Stimulated activated naive CD8-positive, alpha-beta T cell treated with anti-CD3 and anti-CD28 coated beads, Interleukin-15, Interleukin-2, amounts not matched to agents 100 U/mL and 50 U/mL, for 24 hours (primary cell): ENCODE results near the gene CMSS1.

Experiments
- ATAC-seq: fragments of 150-1000 bp; cut with Tn5 transposase; one replicate; pipeline ENCODE4 v1.10.0; 2021
- DNase-seq: peaks from one replicate; pipeline ENCODE4 v3.0.0; 2021

CMSS1 gene

DNA sequence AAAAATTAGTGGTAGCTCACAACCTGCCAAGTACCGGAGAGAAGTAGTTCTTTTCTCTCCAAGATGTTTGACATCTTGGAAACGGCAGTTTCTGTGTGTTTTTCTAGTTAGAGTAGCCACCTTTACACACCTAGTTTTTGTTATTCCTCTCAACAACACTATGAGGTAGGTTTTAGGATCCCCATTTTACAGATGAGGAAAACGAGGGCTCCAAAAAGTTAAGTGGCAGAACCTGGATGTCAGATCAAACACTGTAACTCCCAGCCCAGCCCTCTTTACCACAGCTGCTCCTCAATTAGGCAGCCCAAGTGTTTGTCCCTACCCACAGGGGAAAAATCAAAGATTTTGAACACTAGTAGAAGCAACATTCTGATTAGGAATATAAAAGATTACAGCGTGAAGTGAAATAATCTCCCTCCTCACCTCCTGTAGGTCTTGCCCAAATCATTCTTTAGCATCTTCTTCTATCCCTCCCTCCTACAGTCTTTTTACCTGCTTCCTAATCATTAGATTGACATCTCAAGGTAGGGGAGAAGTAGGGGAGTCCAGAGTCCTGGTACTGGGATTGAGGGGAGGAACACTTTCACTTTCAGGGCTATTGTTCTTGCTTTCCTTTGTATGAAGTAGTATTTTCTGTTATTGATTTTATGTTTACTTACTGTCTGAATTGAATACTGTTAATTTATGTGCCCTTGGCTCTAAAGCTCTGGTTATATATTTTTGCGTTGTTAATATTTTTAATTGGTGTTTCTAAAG, 142.6 kb downstream of the CMSS1 start:
- ATAC-seq = no peak

DNA sequence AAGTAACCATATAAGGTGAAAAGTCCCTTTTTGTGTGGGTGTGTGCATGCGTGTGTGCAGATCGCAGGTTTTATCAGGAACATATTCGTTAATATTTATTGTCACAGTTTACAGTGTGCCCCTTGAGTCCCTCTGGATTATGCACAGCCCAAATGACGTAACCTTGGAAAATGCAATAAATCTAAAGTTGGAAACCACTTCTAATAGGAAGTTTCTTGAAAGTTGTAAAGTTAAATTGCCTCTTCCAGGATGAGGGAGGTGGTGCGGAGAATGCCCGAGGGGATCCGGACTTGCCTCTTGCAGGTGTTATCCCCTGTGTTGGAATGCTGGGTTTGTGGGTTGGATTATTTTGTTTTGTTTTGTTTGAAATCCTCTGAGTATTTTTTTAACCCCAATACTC, 143.3 kb downstream of the CMSS1 start:
- DNase-seq = no peak
- ATAC-seq = no peak

More for the DNA sequence above, 142.6 kb downstream of the CMSS1 start:
- no peak for DNase-seq

DNA sequence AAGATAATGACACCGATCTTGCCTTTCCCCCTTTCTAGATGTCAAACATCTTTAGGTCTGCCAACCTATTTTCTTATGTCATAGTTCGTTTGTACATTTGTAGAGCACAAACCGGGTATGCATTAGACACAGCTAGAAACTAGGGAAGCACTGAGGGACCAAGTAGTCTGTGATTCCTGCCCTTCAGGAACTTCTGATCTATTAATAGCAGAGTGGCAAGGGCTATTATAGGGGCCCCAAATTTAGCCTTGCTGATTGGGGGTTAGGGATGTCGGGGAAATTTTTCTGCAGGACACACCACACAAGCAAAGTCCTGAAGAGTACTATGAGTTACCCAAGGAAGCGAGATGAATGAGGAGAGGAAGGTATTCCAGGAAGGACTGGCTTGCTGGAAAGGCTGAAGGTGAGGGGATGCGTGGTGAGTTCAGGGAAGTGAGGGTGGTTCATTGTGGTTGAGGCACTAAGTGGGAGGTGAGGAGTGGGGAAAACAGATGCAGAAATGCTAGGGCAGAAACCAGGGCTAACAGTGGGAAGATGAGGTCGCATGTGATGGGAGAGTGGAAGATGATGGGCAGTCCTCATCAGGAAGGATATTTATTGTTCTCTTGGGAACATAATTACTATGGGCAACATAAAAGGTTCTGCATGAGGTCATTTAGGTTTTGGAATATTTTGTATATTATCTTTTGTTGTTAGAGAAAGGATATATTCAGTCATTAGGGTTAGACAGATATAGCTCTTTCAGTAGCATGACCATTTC, 144.3 kb downstream of the CMSS1 start:
- no peak for ATAC-seq
- DNase-seq = no peak

DNA sequence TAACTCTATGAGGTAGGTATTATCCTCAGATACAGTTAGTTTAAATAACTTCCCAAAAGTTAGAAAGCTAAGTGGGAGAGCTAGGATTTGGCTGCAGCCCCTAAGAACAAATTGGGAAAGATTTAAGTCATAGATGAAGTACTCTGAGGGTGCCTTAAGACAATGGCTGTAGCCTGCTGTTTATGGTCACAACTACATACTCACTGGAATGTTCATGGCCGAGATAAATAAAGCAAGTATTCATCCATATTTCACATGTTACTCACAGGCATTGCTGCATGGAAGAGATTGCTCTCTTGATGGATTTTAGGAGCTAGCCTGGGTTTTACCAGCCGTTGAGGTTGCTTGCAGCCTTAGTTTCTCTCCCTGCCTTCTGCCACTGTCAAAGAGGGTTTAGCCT, 145.0 kb downstream of the CMSS1 start:
- DNase-seq (no peak), ATAC-seq (no peak)

DNA sequence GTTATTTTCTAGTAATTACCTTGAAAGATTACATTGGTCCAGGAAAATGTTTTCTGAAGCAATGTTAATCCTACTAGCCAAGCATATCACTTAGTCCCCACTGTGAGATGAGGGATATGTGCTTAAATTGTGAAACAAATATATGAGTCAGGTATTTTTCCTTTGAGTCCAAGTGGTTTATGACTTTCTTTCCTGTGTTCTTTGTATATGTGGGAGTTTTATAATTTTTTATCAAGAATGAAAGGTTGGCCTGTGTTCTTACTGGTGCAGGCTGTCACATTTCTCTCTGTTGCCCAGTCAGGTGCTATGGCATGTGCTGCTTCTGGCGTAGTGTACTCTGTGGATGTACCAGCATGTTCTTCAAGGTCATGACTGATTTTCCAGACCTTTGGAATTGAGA, 147.4 kb downstream of the CMSS1 start:
- peak; percentile 43 for ATAC-seq
- no peak for DNase-seq

DNA sequence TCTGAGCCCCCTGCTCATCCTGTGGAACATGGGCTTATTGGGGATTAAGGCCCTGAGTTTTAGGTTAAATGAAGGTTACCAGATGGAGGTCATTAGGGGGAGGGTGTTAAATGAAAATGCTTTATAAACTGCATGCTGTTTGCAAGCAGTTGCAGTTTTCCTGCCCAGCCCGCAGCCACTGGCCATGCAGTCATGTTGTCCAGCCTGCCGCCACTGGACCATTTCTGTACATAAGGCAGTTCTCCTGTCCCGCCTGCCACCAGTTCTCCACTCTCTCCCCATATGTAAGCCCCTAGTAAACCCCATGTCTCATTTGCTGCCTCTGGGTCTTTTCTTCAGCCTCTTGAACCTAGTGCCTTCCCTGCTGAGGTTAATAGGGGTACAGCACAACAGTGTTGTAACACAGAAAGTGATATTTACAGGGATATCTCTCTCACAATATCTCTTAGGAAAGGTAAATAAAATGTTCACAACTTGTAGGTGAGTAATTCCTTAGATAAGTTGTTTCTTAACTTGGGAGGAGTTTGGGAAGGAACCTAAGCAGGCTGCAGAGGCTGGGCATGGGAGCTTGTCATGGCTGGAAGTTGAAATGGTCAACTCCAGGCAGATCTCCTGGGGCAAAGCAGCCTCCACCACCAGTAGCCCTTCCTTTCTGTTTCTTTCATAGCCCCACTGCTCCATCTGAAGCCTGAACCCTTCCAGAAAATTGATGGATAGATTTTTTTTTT, 148.2 kb downstream of the CMSS1 start:
- DNase-seq (no peak), ATAC-seq (no peak)

DNA sequence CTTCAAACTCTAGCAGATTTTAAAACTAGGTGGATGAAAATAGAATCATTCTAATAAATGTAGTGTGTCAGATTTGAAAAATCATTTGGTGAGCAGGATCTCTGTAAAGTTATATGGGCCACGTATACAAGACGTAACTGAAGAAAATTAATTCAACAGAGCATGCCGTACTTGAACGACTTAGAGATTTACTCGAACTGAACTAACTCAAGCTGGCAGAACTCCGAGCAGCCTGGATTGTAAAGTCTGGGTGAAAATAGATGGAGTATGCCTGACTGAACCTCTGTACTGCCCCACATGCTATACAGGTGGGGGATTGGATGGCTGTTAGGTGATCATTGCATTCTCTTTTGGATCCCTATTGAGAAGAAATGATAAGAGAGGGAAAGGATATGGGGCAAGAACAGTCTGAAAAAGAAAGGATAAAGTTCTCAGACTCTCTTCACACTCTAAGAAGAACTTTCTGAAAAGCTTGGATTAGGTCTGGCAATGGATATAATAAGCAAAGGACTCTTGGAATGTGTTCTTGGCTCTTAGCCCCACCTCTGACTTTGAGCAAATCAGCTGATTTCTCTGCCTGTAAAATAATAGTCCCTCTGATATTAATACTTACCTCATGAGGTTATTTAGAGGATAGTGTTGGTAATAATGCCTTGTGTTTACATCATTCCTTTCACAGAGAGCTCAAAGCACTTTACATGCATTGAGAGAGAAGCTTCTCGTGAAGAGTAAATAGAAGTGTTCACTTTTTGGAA, 149.2 kb downstream of the CMSS1 start:
- DNase-seq (no peak), ATAC-seq (no peak)

DNA sequence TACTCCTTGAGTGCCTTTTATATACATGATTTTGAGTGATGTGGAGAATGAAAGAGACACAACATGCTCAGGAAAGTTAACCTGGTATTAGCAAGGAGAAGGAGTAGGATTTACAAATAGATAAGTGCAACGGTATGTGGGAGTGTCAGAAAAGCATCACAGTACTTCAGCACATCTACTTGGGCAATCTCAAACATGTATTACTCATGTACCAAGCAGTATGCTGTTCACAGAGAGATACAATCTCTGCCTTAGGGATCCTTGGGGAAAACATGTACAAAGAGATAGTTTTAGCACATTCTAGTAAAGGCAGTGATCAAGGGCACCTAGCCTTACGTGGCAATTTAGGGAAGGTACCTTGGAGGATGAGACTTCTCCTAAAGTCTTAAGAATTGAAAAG, 150.1 kb downstream of the CMSS1 start:
- no peak for ATAC-seq

DNA sequence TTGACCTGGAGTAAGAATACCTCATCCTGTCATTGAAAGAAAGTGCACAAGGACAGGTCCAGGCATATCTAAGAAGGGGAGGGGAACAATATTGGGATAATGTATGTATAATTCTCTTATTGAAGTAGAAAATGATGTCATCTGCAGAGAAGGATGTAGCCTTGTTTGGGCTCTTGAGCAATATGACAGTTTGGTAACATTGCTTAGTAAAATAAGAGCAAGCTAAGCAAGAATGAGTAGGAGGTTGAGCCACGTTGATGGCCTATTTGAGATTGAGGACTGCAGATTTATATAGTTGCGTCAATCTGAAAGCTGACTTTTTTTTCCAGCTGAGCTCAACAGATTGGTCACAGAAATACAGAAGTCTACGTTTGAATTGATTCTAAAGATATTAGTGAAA, 151.5 kb downstream of the CMSS1 start:
- ATAC-seq = no peak

More for the DNA sequence above, 150.1 kb downstream of the CMSS1 start:
- DNase-seq = no peak

DNA sequence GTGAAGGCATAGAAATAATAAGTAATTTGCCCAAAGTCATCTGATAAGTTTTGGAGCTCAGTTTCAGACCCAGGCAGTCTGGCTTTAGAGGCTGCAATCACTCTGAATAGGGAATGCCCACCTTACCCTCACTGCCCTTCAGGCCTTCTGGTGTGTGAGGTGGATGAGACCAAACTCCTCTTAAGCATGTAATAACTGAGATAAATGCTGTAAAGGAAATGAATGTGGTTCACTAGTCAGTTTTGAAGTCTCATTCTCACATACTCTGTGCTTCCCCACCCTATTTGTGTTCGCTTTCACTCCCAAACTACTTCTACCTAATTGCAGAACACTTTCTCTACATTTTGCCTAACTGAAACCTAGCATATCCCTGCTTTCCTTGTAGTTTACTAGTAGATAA, 152.5 kb downstream of the CMSS1 start:
- DNase-seq = no peak
- peak; percentile 19 for ATAC-seq

More for the DNA sequence above, 151.5 kb downstream of the CMSS1 start:
- DNase-seq = no peak

DNA sequence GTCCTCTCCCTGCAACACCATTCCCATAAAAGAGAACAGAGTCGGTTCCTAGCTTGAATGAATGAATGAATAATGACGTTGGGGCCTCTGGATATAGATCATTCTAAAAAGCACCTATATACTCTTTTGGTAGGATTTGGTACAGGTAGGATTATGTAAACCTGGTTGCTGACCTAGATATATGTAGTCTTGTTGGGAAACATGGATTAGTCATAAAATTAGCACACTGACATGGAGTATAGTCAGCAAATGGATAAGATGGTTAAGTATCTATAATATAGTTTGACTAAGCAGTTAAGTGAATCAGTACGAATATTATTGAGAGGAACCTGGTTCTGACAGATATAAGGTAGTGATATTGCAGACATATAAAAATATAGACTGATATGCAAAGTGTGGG, 154.1 kb downstream of the CMSS1 start:
- ATAC-seq = no peak

DNA sequence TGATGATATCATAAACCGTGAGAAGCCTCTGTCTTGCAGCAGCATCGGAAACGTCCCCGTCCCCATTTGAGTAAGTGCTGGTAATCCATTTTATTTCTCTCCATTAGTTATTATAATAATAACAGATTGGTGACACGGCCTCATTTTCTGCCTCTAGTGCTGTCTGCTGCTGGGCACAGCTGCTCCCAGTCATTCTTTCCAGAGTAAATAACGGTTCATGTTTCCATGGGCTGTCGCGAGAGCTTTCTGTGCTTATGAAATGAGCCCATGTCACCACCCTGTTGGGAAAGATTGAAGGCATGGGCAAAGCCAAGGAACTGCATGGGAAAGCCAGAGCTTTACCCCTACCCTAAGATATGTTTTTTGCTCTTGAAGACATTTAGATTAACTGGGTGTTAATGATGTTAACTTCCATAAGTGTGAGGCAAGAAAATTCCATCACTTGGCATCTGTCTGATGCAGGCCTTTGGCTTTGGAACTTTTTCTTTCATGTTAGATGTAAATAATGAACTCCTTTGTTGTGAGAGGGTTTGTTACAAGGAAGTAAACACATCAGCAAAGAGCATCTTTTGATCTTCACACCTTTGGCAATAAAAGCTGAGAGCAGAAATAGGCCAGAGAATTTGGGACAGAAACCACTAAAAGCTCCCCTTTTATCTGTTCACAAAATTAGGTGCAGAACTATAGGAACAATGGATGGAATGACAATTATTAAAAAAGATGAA, 154.9 kb downstream of the CMSS1 start:
- no peak for DNase-seq

More for the DNA sequence above, 154.1 kb downstream of the CMSS1 start:
- no peak for DNase-seq

DNA sequence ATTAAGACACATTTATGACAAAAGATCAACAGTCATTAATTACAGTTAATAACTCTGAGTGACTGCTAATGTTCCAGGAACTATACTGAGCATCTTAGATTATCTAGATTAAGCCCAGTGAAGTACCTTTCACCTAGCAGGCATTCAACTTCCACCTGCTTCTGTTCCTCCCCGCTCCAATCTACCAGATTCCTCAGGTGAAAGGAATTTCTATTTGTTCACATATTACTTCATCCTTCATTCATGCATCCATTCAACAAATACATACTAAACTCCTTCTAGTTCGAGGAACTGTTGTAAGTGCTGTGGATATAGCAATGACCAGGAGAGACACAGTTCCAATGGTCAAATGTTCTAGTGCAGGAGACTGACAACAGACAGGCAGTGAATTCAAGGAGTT, 157.3 kb downstream of the CMSS1 start:
- DNase-seq (no peak), ATAC-seq (no peak)

More for the DNA sequence above, 154.9 kb downstream of the CMSS1 start:
- ATAC-seq = no peak

DNA sequence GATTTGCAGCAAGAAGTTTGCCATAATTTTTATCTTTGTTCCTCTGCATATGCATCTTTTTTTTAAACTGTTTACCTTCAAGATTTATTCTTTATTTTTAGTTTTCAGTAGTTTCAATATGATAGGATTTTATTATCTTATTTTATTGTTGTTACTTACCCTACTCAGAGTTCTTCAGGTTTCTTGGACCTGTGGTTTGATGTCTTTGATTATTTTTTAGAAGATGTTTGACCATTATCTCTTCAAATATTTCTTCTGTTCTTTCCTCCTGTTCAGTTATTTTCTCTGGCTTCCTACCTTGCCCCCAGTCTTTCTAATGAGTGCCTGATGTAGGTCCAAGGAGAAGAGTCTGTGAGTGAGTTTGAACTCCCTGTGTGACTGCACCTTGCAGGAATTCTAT, 158.9 kb downstream of the CMSS1 start:
- no peak for ATAC-seq
- DNase-seq = no peak

DNA sequence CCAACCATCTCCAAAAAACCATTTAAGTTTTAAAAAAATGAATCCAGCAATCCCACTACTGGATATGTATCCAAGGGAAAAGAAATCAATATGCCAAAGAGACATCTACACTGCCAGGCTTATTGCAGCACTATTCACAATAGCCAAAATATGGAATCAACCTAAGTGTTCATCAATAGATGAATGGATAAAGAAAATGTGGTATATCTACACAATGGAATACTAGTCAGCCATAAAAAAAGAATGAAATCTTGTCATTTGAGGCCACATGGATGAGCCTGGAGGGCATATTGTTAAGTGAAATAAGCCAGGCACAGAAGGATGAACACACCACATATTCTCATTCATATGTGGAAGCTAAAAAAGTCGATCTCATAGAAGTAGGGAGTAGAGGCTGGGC, 160.6 kb downstream of the CMSS1 start:
- DNase-seq (no peak), ATAC-seq (no peak)

DNA sequence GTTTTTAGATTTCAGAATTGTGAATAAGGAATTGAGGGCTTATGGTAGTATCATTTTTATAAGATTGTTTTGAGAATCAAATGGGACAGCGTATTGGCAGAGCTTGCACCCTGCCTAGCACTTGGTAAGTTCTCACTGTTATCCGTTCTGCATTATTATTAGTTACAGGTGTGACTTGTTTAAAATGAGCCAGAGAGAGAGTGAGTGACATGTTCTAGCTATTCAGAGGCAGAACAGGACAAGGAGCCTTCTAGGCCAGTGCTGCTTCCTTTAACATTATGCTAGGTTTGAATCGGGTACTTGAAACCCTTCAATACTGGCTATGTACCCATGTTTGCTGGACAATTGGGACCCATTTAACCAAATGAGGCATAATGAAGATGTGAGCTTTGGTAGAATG, 162.9 kb downstream of the CMSS1 start:
- ATAC-seq = no peak

DNA sequence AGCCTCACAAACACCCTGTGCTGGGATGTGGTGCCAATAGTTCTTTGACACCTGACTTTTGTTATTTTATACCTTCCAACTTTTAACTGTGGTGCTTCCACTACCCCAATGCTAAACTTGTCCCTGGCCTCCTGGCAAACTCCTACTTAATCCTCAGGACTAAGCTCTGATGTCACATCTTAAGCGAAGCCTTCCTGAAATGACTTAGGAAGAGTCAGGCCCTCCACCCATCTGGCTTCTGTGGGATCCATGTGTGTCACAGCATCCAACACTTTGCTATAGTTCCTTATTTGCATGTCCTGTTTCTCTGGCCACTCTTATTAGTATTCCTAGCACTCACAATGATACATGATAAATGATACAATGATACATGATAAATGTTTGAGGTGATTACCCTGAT, 163.5 kb downstream of the CMSS1 start:
- ATAC-seq = no peak
- DNase-seq = no peak

More for the DNA sequence above, 162.9 kb downstream of the CMSS1 start:
- DNase-seq = no peak

DNA sequence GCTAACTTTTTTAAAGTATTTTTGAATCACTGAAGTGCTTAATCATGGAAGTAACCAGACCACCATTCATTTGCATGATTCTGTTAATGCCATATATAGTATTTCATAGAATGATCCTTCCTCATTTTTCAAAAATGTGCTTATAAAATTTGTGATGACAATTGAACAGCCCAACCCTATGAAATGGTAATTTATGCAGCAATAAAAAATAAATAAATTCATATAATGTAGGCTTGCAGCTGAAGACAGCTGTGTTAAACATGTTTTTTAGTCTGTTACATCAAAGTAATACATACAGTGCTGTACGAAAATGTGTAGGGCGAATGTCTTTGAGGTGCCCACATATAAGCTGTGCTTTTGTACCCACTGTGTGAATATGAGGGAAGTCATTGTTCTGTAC, 165.0 kb downstream of the CMSS1 start:
- DNase-seq = no peak
- ATAC-seq = no peak

DNA sequence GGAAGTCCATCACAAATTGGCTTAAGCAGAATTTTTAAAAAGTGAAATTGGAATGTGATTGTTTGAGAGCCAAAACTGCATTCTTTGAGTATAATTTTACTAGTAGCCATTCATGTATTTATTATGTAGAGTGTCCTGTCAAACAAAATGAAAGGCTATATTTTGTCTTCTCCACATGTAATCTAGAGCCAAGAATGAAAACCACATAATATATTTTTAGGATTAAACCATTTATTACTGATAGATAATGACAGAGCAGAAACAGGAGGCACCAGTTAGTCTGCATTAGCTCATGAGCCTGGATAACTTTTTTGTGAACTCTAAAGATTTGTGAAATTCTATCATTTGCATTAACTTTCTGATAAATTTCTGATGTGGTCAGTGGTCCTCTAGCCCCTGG, 166.5 kb downstream of the CMSS1 start:
- no peak for DNase-seq
- no peak for ATAC-seq

DNA sequence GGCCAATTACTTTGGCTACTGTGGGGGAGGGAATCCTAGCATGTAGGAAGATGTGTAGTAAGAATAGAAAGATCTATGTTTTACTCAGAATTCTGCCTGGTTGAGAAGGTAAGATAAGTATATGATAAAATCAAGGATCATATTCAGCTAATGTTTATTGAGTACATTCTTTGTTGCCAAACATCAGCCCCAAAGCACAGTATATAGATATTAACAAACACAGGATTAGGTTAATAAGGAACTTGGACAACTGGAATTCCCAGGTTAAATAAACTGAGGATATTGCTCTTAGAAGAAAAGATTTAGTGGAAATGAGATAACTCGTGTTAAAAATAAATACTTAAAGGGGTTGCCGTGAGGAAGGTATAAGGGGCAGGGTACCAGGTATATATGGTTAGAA, 167.0 kb downstream of the CMSS1 start:
- ATAC-seq = no peak
- DNase-seq = no peak

DNA sequence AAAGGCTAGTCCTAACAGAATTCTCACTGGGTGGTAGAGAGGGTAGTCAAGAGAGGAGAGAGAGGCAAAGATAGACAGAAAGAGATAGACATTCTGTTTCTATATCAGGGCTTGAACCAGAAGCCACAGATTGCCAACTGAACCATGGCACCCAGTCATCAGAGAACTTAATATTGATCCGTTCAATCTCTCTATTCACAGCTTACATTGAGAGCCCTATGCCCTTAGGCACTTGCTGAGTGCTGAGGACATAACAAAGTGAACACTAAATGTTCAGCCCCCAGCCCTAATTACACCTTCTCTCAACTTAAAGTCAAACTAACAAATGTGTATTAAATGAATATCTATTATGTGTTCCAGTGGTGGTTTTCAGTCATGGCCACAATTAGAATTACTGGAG, 172.5 kb downstream of the CMSS1 start:
- ATAC-seq = no peak

DNA sequence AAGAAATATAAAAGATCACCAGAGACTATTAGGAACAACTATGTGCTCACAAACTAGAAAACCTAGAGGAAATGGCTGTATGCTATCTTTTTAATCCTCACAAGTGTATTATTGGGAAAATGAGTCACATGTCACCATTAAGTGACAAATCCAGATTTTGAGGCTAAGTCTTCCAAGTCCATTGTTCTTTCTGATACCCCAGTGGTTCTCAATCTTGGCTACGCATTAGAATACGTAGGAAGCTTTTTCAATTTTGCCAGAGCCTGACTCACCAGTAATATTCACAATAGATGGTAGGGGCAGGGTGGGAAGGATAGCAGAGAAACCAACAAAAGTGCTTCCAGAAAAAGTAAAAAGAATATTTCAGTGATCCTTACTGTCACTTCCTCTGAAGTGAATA, 179.6 kb downstream of the CMSS1 start:
- no peak for ATAC-seq
- no peak for DNase-seq

More for the DNA sequence above, 172.5 kb downstream of the CMSS1 start:
- DNase-seq = no peak
